ENCODE data around the gene APPBP2.

Gene APPBP2

GRCh38 chr17:60506312-60506711 is 19.7 kb downstream of the APPBP2 start:
- ChIA-PET POLR2A (interaction anchor here (0.6 kb wide), 1 partner anchor 38 kb away, joined by 4 read pairs; no protein-coding TSS in a partner anchor), CTCF (no interaction called here)
- no peak for DNase-seq (ENCODE audit: extremely low spot score)
- TF ChIP-seq CTCF (IDR thresholded peaks at IDR 0.05; ENCODE audit: control extremely low read depth, extremely low read depth, low read depth, missing control alignments): no peak

GRCh38 chr17:60502145-60502544 is 23.9 kb downstream of the APPBP2 start:
- CTCF ChIA-PET: interaction anchor here (0.8 to 1.2 kb wide), 2 partner anchors 10 to 12 kb away, joined by 3 to 4 read pairs; no protein-coding TSS in a partner anchor
- TF ChIP-seq CTCF (IDR thresholded peaks at IDR 0.05; ENCODE audit: control extremely low read depth, extremely low read depth, low read depth, missing control alignments): no peak
- DNase-seq (ENCODE audit: extremely low spot score): no peak
- POLR2A ChIA-PET: no interaction called here

GRCh38 chr17:60501589-60501988 is 24.5 kb downstream of the APPBP2 start:
- POLR2A ChIA-PET: no interaction called here
- TF ChIP-seq CTCF (IDR thresholded peaks at IDR 0.05; ENCODE audit: control extremely low read depth, extremely low read depth, low read depth, missing control alignments): no peak
- no peak for DNase-seq (ENCODE audit: extremely low spot score)
- CTCF ChIA-PET: interaction anchor here (1.2 kb wide), 1 partner anchor 11 kb away, joined by 3 read pairs; no protein-coding TSS in a partner anchor

- CTCF ChIA-PET: no interaction called here
- TF ChIP-seq CTCF (IDR thresholded peaks at IDR 0.05; ENCODE audit: control extremely low read depth, extremely low read depth, low read depth, missing control alignments): no peak
- POLR2A ChIA-PET: no interaction called here
- no peak for DNase-seq (ENCODE audit: extremely low spot score)
Measured at GRCh38 chr17:60496041-60496440, 30.0 kb downstream of the APPBP2 start.

GRCh38 chr17:60495260-60495659 is 30.8 kb downstream of the APPBP2 start:
- no peak for DNase-seq (ENCODE audit: extremely low spot score)
- CTCF ChIA-PET: no interaction called here
- POLR2A ChIA-PET: no interaction called here
- no peak for TF ChIP-seq CTCF (IDR thresholded peaks at IDR 0.05; ENCODE audit: control extremely low read depth, extremely low read depth, low read depth, missing control alignments)

GRCh38 chr17:60493847-60494321 is 32.2 kb downstream of the APPBP2 start:
- TF ChIP-seq CTCF (IDR thresholded peaks at IDR 0.05; ENCODE audit: control extremely low read depth, extremely low read depth, low read depth, missing control alignments): no peak
- ChIA-PET POLR2A (no interaction called here), CTCF (interaction anchor here (0.8 kb wide), 1 partner anchor 73 kb away, joined by 3 read pairs; no protein-coding TSS in a partner anchor)
- DNase-seq (ENCODE audit: extremely low spot score): no peak

Data from GM10248 (cell line).